Fibroblast of the aortic adventitia (primary cell): Measurements from ENCODE around the gene TANGO2. TPM values are rescaled to one million over a fixed set of nuclear protein-coding genes. Genes with fewer than 3 reads are reported as not detected.
A peak's percentile ranks its signal among the peaks of the same experiment; 100 is the strongest.

Experiments
- DNase-seq: peaks from one replicate; pipeline ENCODE4 v3.0.0-alpha.2; 2010; ENCODE audit warnings: low read depth
- H3K4me3 ChIP-seq: 2 replicates; pipeline ENCODE4 v1.5.1; 2011; ENCODE audit warnings: low read depth, mild to moderate bottlenecking, control low read depth, low read length, moderate library complexity
- total RNA-seq: library from RNA; depleted of rRNA; stranded (reverse); fragments of >200 nt; gene quantifications from 2 replicates; pipeline ENCODE4 v1.2.3, GENCODE V29; 2012; ENCODE audit warnings: low replicate concordance
- TF ChIP-seq, protein P1 (sequence below): IDR thresholded peaks from 2 replicates; pipeline ENCODE4 v1.5.1; 2011; ENCODE audit warnings: mild to moderate bottlenecking, low read length, control low read depth, inconsistent platforms; ENCODE audit not compliant: insufficient read depth

TANGO2 gene
- total RNA-seq, 1 donor, result 41.7 TPM

DNA sequence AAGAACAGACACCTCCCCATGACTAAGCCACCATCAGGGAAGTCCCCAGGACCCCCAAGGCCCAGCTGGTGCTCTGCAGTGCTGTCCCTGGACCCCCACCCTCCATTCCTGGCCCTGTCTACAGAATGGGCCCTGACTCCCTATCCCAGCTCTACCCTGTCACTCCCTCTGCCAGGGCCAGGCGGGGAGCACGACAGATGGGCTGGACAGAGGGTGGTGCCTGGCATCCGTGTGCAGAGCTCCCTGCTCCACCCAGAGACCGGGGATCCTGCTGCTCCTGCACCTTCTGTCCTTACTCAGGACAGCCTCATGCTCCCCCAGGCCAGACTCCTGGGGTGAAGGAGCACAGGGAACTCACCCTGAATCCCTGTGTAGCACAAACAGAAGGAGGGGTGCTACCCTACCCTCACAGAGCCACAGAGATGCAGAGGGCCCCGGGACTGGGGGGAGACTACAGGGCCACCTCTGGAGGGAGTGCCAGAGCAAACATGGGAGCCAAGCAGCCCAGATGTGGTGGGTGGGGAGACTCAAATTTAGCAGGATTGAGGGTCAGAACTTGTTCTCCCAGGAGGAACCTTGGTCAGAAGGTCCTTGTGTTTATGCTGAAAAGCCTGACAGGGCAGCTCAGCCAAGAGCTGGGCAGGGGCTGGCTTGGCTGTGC is 6.3 kb upstream of the TANGO2 start:
- TF ChIP-seq, protein P1, sequence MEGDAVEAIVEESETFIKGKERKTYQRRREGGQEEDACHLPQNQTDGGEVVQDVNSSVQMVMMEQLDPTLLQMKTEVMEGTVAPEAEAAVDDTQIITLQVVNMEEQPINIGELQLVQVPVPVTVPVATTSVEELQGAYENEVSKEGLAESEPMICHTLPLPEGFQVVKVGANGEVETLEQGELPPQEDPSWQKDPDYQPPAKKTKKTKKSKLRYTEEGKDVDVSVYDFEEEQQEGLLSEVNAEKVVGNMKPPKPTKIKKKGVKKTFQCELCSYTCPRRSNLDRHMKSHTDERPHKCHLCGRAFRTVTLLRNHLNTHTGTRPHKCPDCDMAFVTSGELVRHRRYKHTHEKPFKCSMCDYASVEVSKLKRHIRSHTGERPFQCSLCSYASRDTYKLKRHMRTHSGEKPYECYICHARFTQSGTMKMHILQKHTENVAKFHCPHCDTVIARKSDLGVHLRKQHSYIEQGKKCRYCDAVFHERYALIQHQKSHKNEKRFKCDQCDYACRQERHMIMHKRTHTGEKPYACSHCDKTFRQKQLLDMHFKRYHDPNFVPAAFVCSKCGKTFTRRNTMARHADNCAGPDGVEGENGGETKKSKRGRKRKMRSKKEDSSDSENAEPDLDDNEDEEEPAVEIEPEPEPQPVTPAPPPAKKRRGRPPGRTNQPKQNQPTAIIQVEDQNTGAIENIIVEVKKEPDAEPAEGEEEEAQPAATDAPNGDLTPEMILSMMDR, result no peak
- no peak for DNase-seq
- no peak overlapping the region for H3K4me3 ChIP-seq

DNA sequence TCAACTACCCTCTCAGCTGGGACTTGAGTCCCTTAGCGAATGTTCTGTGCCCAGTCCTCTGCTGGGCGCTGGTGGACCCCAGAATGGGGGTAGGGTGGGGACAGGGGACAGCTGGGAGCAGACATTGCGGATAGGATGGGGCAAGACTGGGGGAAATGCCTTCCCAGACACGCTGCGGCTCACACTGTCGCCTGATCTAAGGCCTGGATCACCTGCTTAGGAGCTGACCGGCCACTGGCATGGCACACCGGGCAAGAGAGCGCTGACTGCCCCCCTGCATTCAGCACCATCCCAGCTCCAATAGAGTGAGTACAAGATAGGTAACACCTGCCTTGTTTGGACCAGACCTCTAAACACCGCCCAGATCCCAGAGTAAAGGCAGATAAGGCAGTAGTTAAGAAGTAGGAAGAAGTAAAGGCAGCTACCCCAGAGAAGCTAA is 5.7 kb upstream of the TANGO2 start:
- no peak for DNase-seq
- TF ChIP-seq, protein P1, result no peak
- no peak overlapping the region for H3K4me3 ChIP-seq

GRCh38 chr22:20015971-20016733 is 4.8 kb upstream of the TANGO2 start:
- TF ChIP-seq, protein P1, result no peak
- H3K4me3 ChIP-seq, result peak overlapping the region; percentile 62
- no peak for DNase-seq

DNA sequence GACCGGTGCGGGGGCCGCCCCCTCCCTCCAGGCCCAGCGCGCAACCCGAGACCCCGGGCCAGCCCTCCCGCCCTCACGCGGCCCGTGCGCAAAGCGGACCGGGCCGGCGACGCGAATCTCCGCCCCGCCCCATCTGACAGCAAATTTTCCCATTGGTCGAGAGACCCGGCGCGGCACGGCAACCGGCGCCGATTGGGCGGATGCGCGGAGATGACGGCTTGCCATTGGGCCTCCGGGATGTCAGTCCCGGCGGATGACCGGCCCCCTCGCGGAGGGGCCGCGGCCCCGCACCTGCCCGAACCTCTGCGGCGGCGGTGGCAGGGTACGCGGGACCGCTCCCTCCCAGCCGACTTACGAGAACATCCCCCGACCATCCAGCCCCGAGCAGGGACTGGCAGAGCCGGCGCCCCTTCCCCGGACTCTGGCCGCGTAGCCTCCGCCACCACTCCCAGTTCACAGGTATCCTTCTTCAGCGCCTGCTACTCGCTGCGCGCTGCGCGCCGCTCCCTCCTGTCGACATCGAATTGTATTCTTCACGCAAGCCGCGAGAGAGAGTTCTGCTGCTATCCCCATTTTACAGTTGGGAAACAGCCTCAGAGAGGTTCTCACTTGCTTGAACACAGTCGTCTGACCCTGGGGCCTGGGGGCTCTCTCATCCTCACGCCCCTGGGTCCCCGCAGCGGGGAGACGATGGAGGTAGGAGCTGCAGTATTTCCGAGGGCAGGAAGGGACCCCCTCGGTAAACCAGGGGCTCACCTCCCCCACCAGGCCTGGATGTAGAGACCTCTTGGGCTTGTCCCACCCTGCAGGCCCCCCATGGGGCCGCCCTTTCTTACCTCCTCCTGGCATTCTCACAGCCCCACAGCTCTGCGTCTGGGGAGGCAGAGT is 3.9 kb upstream of the TANGO2 start, which contains the start of gene ARVCF:
Gene ARVCF, minus strand, starts transcription at position 90 of the 888 bp plus-strand sequence. CDS start 26,029 bp downstream, outside the sequence.
- peak; percentile 86 for DNase-seq
- TF ChIP-seq, protein P1, result peak; percentile 16
- H3K4me3 ChIP-seq, result peak within 1 kb of the TSS; percentile 65

GRCh38 chr22:20017622-20017958 is 3.3 kb upstream of the TANGO2 start:
- no peak for DNase-seq
- no peak overlapping the region for H3K4me3 ChIP-seq
- TF ChIP-seq, protein P1, result no peak

DNA sequence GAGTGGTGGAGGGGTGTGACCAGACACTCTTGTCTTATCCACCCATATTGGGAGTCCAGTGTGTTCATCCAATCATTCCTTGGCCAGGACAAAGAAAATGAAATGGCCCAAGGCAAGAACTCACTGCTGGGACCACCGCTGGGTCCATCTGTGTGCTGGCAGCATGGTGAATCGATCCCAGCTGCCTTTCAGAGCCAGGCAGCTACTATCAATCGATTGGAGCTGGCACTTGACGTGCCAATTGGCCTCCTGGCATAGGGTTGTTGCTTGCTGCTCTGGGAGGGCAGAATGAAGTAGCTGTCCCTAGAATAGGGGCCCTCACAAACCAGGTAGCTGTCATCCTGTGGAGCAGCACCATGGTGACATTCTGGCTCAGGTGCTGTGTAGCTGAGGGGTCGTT is 2.9 kb upstream of the TANGO2 start:
- H3K4me3 ChIP-seq, result no peak overlapping the region
- TF ChIP-seq, protein P1, result no peak
- DNase-seq, result no peak
